GM21381 (cell line): ENCODE results near the gene ZFAND2B.
"Not testable (repeated sequence)": the region's sequence is repeated elsewhere in the genome, so short reads cannot be mapped to it uniquely, and the experiment has no call there.

Experiments
- ATAC-seq: cut with Tn5 transposase; IDR thresholded peaks from one replicate; pipeline ENCODE4 v1.9.1; 2021; ENCODE audit warnings: mild to moderate bottlenecking, moderate library complexity; ENCODE audit not compliant: unreplicated experiment

Gene ZFAND2B

GRCh38 chr2:219175928-219176817 is 30.4 kb upstream of the ZFAND2B start:
- ATAC-seq, result peak; percentile 14

- peak; percentile 63 for ATAC-seq
These were observed 29.6 kb upstream of the ZFAND2B start, which contains the start of gene CNPPD1 for GRCh38 chr2:219176818-219177551. TSS of gene CNPPD1 (minus strand) at chr2:219176925. CDS start at chr2:219176828, 97 bp downstream.

GRCh38 chr2:219177552-219178376 is 28.8 kb upstream of the ZFAND2B start, which contains the start of gene RETREG2:
TSS of gene RETREG2 (plus strand) at chr2:219178275. CDS start at chr2:219178353, 78 bp downstream.
- ATAC-seq, result peak; percentile 47

DNA sequence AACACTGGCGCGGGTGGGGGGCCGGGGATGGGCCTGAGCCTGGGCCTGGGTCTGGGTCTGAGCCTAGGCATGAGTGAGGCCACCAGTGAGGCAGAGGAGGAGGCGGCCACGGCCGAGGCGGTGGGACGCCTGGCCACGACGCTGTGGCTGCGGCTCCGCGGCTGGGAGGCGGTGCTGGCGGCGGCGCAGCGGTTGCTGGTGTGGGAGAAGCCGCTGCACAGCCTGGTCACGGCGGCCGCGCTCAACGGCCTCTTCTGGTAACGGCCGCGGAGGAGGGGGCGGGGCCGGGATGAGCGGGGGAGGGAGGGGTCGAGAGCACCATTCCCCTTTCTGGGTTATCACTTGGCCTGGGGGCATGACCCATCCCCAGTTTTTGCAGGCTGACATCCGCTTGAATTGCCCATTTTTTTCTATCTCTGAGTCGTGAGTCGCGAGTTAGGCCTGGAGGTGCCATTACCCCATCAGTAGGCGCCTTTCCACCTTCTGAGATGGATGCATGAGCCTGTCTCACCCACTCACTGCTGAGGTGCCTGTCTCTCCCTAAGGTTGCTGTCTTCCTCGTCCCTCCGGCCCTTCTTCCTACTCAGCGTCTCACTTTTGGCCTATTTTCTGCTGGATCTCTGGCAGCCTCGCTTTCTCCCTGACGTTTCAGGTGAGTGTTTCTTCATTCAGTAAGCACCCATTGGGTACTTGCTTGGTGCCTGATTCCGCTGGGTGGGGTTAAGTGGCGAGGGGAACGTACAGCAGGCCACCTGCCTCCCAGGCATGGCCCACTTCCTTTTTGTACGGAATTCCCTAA is 28.0 kb upstream of the ZFAND2B start:
- peak; percentile 11 for ATAC-seq

DNA sequence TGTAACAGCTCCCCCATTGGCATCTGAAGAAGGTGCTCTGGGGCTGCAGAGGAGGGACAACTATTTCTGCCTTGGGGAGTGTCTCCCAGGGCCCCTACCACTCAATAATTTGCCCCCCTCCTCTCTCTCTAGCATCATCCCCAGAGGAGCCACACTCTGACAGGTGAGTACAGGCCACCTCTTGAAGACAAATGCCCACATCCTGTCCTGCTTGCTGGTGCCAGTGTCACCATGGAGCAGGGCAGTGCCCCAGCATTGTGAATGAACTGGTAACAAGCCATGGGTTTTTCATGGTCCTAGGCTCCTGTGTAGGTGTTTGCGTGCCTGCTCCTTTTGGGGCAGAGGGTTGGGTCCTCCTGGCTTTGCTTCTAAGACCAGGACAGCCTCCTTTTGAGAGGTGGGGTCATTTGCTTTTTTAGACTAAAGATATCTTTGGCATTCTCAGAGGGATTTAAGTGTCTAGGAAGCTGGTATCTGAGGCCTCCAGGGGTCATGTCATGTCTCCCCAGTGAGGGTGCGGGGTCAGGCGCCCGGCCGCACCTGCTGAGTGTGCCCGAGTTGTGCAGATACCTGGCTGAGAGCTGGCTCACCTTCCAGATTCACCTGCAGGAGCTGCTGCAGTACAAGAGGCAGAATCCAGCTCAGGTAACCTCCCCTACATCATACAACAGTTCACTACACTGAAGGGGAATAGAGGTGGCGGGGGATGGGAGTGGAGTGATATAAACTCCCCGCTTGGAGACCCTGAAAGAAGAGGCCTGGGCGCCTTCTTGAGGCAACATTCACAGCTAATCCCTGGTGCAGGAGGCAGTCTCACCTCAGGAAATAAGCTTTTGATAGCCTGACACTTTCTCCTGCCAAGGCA is 26.7 kb upstream of the ZFAND2B start:
- ATAC-seq, result no peak

GRCh38 chr2:219180961-219181360 is 25.6 kb upstream of the ZFAND2B start:
- no peak for ATAC-seq

DNA sequence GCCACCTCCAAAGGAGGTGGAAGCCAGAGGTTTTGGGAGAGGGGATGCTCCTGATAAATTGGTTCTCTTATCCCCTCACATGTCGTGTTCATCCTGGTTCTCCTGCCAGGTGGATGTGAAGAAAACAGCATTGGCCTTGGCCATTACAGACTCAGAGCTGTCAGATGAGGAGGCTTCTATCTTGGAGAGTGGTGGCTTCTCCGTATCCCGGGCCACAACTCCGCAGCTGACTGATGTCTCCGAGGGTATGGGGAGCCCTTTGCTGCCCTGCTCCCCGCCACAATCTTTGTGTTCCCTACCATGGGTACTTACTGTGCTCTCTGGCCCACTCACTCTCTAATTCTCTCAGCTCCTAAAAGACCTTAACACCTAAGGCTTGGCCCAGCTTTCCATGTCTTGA is 25.1 kb upstream of the ZFAND2B start:
- no peak for ATAC-seq

DNA sequence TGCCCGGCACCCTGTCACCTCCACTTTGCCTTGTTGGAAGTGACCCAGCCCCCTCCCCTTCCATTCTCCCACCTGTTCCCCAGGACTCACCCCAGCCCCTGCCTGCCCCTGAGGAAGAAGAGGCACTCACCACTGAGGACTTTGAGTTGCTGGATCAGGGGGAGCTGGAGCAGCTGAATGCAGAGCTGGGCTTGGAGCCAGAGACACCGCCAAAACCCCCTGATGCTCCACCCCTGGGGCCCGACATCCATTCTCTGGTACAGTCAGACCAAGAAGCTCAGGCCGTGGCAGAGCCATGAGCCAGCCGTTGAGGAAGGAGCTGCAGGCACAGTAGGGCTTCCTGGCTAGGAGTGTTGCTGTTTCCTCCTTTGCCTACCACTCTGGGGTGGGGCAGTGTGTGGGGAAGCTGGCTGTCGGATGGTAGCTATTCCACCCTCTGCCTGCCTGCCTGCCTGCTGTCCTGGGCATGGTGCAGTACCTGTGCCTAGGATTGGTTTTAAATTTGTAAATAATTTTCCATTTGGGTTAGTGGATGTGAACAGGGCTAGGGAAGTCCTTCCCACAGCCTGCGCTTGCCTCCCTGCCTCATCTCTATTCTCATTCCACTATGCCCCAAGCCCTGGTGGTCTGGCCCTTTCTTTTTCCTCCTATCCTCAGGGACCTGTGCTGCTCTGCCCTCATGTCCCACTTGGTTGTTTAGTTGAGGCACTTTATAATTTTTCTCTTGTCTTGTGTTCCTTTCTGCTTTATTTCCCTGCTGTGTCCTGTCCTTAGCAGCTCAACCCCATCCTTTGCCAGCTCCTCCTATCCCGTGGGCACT is 24.0 kb upstream of the ZFAND2B start:
- no peak for ATAC-seq

DNA sequence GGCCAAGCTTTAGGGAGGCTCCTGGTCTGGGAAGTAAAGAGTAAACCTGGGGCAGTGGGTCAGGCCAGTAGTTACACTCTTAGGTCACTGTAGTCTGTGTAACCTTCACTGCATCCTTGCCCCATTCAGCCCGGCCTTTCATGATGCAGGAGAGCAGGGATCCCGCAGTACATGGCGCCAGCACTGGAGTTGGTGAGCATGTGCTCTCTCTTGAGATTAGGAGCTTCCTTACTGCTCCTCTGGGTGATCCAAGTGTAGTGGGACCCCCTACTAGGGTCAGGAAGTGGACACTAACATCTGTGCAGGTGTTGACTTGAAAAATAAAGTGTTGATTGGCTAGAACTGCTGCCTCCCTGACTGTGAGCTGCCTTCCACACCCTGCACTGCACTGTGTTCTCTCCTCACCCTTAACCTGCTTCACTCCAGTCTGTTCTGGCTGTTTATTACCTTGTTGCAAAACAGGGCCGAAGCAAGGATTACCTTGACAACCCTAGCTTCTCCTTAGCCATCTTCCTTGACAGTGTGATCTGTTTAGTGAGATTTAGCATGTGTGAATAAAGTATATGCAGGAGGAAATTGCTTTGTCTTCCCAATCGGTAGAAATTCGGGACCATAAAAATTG is 23.3 kb upstream of the ZFAND2B start:
- ATAC-seq, result no peak

DNA sequence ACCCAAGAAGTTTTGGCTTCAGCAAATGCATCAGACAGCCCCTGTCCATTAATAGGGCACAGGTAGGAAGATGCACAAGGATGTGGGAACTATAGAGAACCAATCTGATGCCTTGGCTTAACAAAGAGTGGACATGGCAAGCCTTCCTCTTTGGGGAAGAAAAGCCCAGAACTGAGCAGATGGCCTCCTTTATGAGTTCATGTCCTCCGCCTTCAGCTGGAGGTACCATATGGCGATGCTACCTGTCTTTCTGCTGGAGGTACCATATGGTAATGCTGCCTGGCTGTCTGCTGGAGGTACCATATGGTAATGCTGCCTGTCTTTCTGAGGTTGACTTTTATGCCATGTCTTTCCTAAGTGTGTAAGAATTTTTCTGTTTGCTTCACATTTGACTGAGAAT is 22.5 kb upstream of the ZFAND2B start:
- no peak for ATAC-seq

DNA sequence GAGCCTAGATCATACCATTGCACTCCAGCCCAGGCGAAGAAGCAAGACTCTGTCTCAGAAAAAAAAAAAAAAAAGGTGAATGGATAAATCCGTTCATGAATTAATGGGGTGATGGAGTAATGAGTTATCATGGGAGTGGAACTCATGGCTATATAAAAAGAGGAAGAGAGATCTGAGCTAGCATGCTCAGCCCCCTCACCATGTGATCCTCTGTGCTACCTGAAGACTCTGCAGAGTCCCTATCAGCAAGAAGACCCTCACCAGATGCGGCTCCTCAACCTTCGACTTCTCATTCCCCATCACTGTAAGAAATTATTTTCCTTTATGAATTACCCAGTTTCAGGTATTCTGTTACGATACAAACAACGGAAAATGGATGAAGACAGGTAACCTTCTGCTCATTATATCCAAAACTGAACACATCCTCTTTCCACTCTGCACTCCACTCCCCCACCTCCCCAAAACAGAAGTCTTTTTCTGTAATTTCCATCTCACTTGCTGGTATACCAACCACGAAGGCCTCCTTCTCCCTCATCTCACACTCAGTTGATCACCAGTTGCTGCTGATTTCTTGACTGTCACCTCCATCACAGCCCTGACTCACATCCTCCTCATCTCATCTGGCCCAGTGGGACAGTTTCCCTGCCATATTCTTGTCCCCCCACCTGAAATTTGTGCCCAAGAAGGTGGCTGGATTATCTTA is 19.7 kb upstream of the ZFAND2B start:
- no peak for ATAC-seq

DNA sequence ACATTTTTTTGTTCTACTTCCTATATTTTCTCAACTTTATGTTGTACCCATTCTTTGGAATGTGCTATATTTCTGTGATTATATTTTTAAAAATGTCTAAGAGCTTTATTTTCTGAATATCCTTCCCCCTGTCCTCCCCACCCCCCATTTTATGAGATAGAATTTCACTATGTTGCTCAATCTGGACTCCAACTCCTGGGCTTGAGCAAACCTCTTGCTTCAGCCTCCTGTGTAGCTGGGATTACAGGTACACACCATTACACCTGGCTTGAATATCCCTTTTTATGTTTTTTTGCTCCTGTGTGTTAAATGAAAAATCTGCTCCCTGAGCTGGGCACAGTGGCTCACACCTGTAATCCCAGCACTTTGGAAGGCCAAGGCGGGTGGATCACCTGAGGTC is 9.2 kb upstream of the ZFAND2B start:
- no peak for ATAC-seq

- no peak for ATAC-seq
These were observed 7.6 kb upstream of the ZFAND2B start for GRCh38 chr2:219198974-219199373.

GRCh38 chr2:219199470-219200211 is 6.9 kb upstream of the ZFAND2B start:
- ATAC-seq, result no peak

- ATAC-seq, result not testable (repeated sequence)
These were observed 5.9 kb upstream of the ZFAND2B start for GRCh38 chr2:219200502-219201326.

DNA sequence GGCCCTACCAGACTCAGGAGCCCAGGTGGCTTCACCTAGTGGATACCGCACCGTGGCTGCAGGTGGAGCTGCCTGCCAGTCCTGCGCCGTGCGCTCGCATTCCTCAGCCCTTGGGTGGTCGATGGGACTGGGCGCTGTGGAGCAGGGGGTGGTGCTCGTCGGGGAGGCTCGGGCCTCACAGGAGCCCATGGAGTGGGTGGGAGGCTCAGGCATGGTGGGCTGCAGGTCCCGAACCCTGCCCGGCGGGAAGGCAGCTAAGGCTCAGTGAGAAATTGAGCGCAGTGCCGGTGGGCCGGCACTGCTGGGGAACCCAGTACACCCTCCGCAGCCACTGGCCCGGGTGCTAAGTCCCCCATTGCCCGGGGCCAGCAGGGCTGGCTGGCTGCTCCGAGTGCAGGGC is 5.3 kb upstream of the ZFAND2B start:
- ATAC-seq, result not testable (repeated sequence)
